ENCODE results near the gene SLC39A5. TPM values are rescaled to one million over a fixed set of nuclear protein-coding genes. Genes with fewer than 3 reads are reported as not detected.
"Not testable (repeated sequence)": the region's sequence is repeated elsewhere in the genome, so short reads cannot be mapped to it uniquely, and the experiment has no call there.

The SLC39A5 gene
- total RNA-seq, 1 donor from 2014 or later: 0.61 TPM

- peak overlapping the region; percentile 2 for H3K27ac Mint-ChIP-seq (ENCODE audit: unreplicated experiment)
- peaks cover 2% of the 10 kb centered on the region for H3K4me1 Mint-ChIP-seq (ENCODE audit: low read depth, unreplicated experiment)
- peaks cover 21% of the 10 kb centered on the region for H3K27me3 Mint-ChIP-seq (ENCODE audit: unreplicated experiment)
- H3K4me3 Mint-ChIP-seq (ENCODE audit: unreplicated experiment): peak overlapping the region; percentile 35
- TF ChIP-seq CTCF (IDR thresholded peaks at IDR 0.05; ENCODE audit: partially characterized antibody, unreplicated experiment): peak; percentile 78
- peaks cover 4% of the 10 kb centered on the region for H3K36me3 Mint-ChIP-seq (ENCODE audit: unreplicated experiment)
- DNase-seq: peak; percentile 68
- H3K9me3 Mint-ChIP-seq (ENCODE audit: unreplicated experiment): peaks cover 23% of the 10 kb centered on the region
Observed at GRCh38 chr12:56193025-56193578, 36.7 kb upstream of the SLC39A5 start.

DNA sequence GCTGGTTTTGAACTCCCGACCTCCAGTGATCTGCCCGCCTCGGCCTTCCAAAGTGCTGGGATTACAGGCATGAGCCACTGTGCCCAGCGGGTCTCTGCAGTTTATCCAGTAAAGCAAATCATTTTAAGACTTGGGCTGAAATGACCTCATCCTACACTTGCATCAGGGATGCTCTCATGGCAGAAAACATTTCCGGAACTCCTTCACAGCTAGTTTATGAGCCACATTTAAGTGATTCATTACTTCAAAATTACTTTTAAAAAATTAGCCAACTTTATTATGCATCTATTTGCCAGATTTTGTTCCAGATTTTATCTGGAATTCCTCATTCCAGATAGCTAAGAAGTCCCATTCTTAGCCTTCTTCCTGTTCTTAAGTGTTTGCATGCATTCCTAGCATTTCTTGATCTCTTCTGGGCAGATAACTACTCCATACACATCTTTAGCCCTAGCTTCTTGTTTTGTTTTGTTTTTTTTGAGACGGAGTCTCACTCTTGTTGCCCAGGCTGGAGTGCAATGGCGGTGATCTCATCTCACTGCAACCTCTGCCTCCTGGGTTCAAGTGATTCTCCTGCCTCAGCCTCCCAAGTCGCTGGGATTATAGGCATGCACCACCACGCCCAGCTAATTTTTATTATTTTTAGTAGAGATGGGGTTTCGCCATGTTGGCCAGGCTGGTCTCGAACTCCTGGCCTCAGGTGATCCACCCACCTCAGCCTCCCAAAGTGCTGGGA is 32.9 kb upstream of the SLC39A5 start:
- H3K36me3 Mint-ChIP-seq (ENCODE audit: unreplicated experiment); H3K27me3 Mint-ChIP-seq (ENCODE audit: unreplicated experiment); H3K9me3 Mint-ChIP-seq (ENCODE audit: unreplicated experiment); DNase-seq; H3K4me1 Mint-ChIP-seq (ENCODE audit: low read depth, unreplicated experiment); H3K27ac Mint-ChIP-seq (ENCODE audit: unreplicated experiment): not testable (repeated sequence)
- peak overlapping the region; percentile 25 for H3K4me3 Mint-ChIP-seq (ENCODE audit: unreplicated experiment)

GRCh38 chr12:56197921-56198635 is 31.8 kb upstream of the SLC39A5 start:
- peaks cover 1% of the 10 kb centered on the region for H3K9me3 Mint-ChIP-seq (ENCODE audit: unreplicated experiment)
- H3K4me3 Mint-ChIP-seq (ENCODE audit: unreplicated experiment): no peak overlapping the region
- peaks cover 4% of the 10 kb centered on the region for H3K27me3 Mint-ChIP-seq (ENCODE audit: unreplicated experiment)
- no peak overlapping the region for H3K27ac Mint-ChIP-seq (ENCODE audit: unreplicated experiment)
- DNase-seq: no peak
- no peak for TF ChIP-seq CTCF (IDR thresholded peaks at IDR 0.05; ENCODE audit: partially characterized antibody, unreplicated experiment)
- H3K4me1 Mint-ChIP-seq (ENCODE audit: low read depth, unreplicated experiment): no peaks in the 10 kb centered on the region
- H3K36me3 Mint-ChIP-seq (ENCODE audit: unreplicated experiment): no peaks in the 10 kb centered on the region

GRCh38 chr12:56198836-56199235 is 31.0 kb upstream of the SLC39A5 start:
- TF ChIP-seq CTCF (IDR thresholded peaks at IDR 0.05; ENCODE audit: partially characterized antibody, unreplicated experiment): no peak
- Mint-ChIP-seq H3K27me3 (ENCODE audit: unreplicated experiment) (no peaks in the 10 kb centered on the region), H3K36me3 (ENCODE audit: unreplicated experiment) (no peaks in the 10 kb centered on the region), H3K9me3 (ENCODE audit: unreplicated experiment) (peaks cover 1% of the 10 kb centered on the region), H3K4me3 (ENCODE audit: unreplicated experiment) (no peak overlapping the region), H3K27ac (ENCODE audit: unreplicated experiment) (no peak overlapping the region), H3K4me1 (ENCODE audit: low read depth, unreplicated experiment) (no peaks in the 10 kb centered on the region)
- no peak for DNase-seq

DNA sequence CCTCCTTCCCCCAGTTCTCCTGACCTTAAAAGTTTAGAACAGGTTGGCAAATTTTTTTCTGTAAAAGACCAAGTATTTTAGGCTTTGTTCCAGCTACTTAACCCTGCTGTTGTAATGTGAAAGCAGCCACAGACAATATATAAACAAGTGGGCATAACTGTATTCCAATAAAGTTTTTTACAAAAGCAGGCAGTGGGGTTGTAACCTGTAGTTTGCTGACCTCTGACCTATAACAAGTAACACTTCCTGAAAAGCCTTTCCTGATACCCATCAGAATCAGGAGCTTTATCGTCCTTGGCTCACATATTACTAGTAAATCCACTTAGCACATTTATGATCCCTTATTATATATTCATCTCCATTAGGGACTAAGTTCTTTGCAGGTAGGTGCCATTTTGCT is 27.5 kb upstream of the SLC39A5 start:
- H3K27ac Mint-ChIP-seq (ENCODE audit: unreplicated experiment): no peak overlapping the region
- H3K4me1 Mint-ChIP-seq (ENCODE audit: low read depth, unreplicated experiment): no peaks in the 10 kb centered on the region
- peaks cover 3% of the 10 kb centered on the region for H3K36me3 Mint-ChIP-seq (ENCODE audit: unreplicated experiment)
- no peak for TF ChIP-seq CTCF (IDR thresholded peaks at IDR 0.05; ENCODE audit: partially characterized antibody, unreplicated experiment)
- H3K4me3 Mint-ChIP-seq (ENCODE audit: unreplicated experiment): no peak overlapping the region
- DNase-seq: no peak
- peaks cover 1% of the 10 kb centered on the region for H3K9me3 Mint-ChIP-seq (ENCODE audit: unreplicated experiment)
- H3K27me3 Mint-ChIP-seq (ENCODE audit: unreplicated experiment): no peaks in the 10 kb centered on the region
